Nucleus accumbens (tissue), 56 donors: ENCODE measurements around the gene ANKRD27.

Source experiments
- DNase-seq, 56 donors: peaks; one replicate each; lab custom pipeline; 2025; lab: John Stamatoyannopoulos, UW

ANKRD27 gene

DNA sequence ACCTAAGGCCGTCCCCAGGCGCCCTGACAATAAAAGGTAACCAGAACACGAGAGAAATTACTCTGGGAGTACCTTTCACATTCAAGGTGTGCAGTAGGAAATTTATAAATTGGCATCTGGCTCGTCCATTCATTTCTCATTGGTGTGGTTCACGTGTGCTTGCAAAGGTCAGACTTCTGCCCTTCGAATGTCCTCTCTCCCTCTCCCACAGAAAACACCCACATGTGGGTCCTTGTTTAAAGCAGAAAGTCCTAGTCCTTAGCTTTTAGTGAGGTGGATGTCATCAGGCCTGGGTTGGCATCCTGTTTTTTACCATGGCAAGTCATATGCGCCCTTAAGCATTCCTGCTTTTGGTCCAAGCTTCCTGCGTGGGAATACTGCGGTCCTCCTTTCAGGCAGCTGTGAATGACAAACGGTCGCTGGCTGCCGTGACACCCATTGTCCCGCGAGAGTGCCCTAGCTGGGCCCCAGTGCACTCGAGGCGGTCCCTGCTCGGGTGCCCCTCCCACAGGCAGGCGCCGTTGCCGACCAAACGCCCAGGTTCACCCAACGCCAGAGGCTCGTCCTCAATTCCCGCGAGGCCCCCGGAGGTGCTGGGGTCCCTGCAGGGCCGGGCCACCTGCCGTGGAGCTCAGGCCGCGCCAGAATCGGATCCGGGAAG is 16.4 kb upstream of the ANKRD27 start, which contains the start of gene NUDT19:
NUDT19 (plus strand) TSS at position 531 of the 661 bp plus-strand sequence. CDS start 140 bp downstream, outside the sequence.
- peak; percentile 36 to 88 (median 70) for DNase-seq

DNA sequence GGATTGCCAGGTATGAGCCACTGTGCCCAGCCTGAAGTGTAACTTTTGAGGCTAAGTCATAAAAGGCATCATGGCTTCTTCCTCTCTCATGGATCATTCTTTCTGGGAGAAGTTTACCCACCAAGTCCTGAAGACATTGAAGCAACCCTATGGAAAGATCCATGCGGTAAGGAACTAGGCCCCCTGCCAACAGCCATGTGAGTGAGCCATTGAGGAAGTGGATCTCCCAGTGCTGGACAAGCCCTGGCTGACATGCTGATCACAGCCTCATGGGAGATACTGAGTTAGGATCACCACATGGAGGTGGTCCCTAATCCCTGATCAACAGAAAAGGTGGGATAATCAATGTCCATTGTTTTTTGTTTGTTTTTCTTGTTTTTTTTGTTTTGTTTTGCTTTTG is 13.3 kb upstream of the ANKRD27 start:
- DNase-seq, result no peak

DNA sequence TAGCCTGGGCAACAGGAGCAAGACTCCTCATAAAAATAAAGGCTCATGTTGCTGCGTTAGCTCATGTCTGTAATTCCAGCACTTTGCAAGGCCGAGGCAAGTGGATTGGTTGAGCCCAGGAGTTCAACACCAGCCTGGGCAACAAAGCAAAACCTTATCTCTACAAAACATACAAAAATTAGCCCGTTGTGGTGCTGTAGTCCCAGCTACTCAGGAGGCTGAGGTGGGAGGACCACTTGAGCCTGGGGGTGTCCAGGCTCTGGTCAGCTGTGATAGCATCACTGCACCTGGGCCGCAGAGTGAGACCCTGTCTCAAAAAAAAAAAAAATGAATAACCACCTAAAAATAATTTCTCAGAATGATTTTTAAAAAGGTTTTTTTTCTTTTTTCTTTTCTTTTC is 12.7 kb upstream of the ANKRD27 start:
- no peak for DNase-seq

DNA sequence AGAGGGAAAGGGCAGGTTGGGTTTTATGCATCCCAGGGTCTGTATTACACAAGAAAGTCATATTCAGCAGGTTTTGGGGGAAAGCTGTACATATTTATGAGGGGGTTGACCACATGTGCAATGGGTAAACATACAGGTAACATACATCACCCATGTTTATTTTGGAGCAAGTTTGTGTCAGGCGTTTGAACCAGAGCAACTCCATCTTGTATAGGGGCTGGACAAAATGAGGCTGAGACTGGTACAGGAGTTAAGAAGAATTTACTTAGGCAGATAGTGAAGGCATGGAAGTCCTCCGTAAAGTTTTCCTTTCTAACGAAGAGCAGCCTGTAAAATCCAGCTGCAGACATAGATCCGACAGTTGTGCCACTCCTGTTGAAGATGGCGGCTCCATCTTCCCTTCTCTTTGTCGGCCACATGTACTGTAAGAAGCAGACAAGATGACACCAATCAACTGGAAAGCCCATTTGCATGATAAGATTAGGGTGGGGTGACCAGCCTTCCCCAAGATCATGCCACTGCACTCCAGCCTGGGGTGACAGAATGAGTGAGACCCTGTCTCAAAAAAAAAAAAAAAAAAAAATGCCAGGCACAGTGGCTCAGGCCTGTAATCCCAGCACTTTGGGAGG is 12.0 kb upstream of the ANKRD27 start:
- no peak for DNase-seq

DNA sequence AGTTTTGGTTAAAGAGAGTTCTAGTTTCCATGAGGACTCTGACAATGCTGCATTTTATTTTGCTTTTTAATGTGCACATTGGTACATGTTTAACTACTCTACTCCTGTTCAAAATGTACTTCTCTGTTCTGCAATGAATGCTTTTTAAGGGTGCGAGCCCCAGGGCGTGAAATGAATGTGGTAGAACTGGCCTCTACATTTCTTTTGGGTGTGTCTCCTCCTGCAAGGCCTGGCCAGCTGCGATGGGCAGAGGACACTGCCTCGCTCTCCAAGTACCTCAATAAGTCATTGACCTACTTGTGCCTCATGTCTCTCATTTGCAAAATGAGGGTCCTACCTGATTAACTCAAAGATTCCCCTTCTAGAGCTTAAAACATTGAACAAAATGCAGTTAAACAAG is 7.3 kb upstream of the ANKRD27 start:
- no peak for DNase-seq

- no peak for DNase-seq
These were observed 6.0 kb upstream of the ANKRD27 start for GRCh38 chr19:32680986-32681385.

DNA sequence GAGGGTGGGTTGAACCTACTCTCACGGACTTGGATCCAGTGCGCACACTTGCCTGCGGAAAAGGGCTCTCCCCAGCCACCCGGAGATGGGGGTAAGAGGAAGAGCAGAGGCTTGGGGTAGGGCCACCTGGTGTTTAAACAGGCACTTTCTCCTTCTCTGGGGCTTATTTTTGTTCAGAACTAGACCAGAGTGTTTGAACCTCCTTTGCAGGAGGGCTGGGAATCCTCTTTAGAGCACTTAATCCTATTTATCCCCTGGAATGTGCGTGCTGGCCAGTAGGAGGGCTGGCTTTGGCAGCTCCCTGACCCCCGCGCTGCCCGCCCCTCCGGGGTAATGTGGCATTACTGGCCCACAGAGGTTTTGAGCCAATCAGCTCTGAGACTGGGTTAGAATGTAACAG is 2.7 kb upstream of the ANKRD27 start:
- no peak for DNase-seq

GRCh38 chr19:32676895-32677359 is 1.9 kb upstream of the ANKRD27 start:
- no peak for DNase-seq

- DNase-seq, result no peak
These were observed 1.4 kb upstream of the ANKRD27 start for GRCh38 chr19:32676186-32676894.

GRCh38 chr19:32675720-32676185 is 773 bp upstream of the ANKRD27 start, which contains the start of gene RGS9BP:
Gene RGS9BP (plus strand): TSS chr19:32675848. CDS start chr19:32676264, 416 bp downstream.
- peak in 45 of 56 donors; percentile 13 to 88 (median 71) for DNase-seq

GRCh38 chr19:32674153-32674930 is 638 bp downstream of the ANKRD27 start:
- peak in 3 of 56 donors; percentile 11 to 44 (median 28) for DNase-seq

GRCh38 chr19:32673573-32673972 is 1.4 kb downstream of the ANKRD27 start:
- no peak for DNase-seq

GRCh38 chr19:32672841-32673240 is 2.1 kb downstream of the ANKRD27 start:
- no peak for DNase-seq

DNA sequence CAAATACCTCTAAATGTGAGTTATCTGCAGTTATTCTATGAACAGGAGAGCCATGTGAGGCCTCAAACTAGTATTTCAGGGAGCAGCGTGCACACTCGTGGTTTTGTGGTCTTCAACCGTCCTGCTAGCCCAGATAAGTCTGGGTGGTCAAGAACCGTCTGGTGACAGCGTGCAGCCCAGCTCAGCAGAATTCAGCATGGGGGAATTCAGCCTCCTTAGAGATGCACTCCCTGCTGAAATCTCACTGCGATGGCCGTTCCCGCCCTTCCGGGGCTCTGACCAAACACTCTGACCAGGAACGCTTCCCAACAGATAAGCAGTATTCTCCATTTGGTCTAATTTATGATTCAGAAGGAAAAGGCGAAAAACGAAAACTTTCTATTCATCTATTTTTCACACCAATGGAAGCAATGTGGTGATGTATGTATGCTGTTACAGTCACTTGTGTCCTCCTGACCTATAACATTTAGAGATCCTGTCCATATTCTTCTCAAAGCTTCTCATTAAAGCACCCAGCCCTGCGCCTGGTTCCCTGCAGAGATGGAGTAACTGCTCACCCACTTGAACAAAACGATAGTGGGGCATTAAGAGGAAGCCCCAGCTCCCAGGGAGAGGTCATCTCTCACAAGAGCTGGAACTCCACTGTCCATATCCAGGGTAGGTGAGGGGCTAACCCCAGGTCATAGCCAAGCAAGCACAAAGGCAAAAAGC is 2.9 kb downstream of the ANKRD27 start:
- DNase-seq, result no peak

DNA sequence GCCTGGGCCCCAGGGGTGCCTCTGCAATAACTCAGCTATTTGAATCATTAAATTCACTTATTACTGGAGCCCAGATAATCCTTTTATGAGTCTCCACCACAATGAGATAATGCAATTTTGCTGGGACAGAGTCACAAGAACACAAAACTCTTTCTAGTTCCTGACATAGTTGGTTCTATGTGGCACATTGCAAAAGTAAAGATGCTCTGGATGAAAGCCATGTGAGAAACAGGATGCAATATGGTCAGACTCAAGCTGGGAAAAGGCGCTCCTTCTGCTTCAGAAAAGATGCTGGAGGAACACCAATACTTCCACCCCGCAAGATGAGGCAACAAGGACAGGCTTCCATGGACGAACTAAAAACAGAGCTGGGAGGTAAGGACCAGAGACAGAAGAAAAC is 5.7 kb downstream of the ANKRD27 start:
- no peak for DNase-seq

DNA sequence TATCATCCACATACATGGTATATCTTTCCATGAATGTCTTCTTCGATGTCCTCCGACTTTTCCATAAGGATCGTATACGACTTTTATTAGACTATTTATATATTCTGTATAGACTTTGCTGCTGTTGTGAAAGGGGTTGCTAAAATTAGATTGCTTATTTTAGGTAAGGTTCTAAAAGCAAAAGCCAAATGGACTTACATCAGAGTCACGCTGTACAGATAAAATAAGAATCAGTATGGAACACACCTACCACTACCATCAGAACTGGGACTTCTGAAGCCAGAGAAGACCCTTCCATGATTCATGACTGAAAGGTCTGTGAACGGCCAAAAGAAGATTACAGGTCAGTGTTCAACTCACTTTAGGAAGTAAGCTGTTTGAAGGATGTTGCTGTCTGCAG is 8.9 kb downstream of the ANKRD27 start:
- no peak for DNase-seq

- DNase-seq, result no peak
These were observed 12.8 kb downstream of the ANKRD27 start for GRCh38 chr19:32662186-32662585.

- DNase-seq, result peak in 1 of 56 donors; percentile 8
These were observed 13.7 kb downstream of the ANKRD27 start for GRCh38 chr19:32661318-32661717.

GRCh38 chr19:32658527-32658926 is 16.5 kb downstream of the ANKRD27 start:
- DNase-seq, result no peak

- DNase-seq, result no peak
These were observed 16.9 kb downstream of the ANKRD27 start for GRCh38 chr19:32658075-32658474.
